Type B pancreatic cell (in vitro differentiated cells): Measurements from ENCODE around the gene HLF. TPM values are rescaled to one million over a fixed set of nuclear protein-coding genes. Genes with fewer than 3 reads are reported as not detected.

Experiments
- DNase-seq: peaks from one replicate; pipeline ENCODE4 v3.0.0; 2021; ENCODE audit warnings: mixed read lengths; ENCODE audit not compliant: unreplicated experiment; ENCODE audit errors: extremely low spot score
- H3K27ac Mint-ChIP-seq: 2 replicates; pipeline ENCODE4 v1.8.0; 2021; ENCODE audit warnings: mild to moderate bottlenecking, mixed read lengths
- H3K27me3 Mint-ChIP-seq: 2 replicates; pipeline ENCODE4 v1.8.0; 2021; ENCODE audit warnings: mixed read lengths
- H3K36me3 Mint-ChIP-seq: 2 replicates; pipeline ENCODE4 v1.8.0; 2021; ENCODE audit warnings: mixed read lengths
- H3K4me1 Mint-ChIP-seq: one replicate; pipeline ENCODE4 v1.8.0; 2021; ENCODE audit warnings: mixed read lengths; ENCODE audit not compliant: unreplicated experiment
- H3K4me3 Mint-ChIP-seq: 2 replicates; pipeline ENCODE4 v1.8.0; 2021; ENCODE audit warnings: mild to moderate bottlenecking, mixed read lengths
- H3K9me3 Mint-ChIP-seq: 2 replicates; pipeline ENCODE4 v1.8.0; 2021; ENCODE audit warnings: mixed read lengths
- total RNA-seq: library from RNA; stranded (reverse); gene quantifications from 2 replicates; pipeline ENCODE4 v1.2.1, GENCODE V29; 2021; ENCODE audit warnings: low replicate concordance
- TF ChIP-seq, protein P1 (sequence below): fragments of 200-600 bp; sonication (generic); conservative IDR thresholded peaks from 2 replicates; pipeline ENCODE4 v1.5.0; 2021; ENCODE audit warnings: antibody characterized with exemption, mild to moderate bottlenecking

Gene HLF
- total RNA-seq, 1 donor from 2014 or later: 2.6 TPM

DNA sequence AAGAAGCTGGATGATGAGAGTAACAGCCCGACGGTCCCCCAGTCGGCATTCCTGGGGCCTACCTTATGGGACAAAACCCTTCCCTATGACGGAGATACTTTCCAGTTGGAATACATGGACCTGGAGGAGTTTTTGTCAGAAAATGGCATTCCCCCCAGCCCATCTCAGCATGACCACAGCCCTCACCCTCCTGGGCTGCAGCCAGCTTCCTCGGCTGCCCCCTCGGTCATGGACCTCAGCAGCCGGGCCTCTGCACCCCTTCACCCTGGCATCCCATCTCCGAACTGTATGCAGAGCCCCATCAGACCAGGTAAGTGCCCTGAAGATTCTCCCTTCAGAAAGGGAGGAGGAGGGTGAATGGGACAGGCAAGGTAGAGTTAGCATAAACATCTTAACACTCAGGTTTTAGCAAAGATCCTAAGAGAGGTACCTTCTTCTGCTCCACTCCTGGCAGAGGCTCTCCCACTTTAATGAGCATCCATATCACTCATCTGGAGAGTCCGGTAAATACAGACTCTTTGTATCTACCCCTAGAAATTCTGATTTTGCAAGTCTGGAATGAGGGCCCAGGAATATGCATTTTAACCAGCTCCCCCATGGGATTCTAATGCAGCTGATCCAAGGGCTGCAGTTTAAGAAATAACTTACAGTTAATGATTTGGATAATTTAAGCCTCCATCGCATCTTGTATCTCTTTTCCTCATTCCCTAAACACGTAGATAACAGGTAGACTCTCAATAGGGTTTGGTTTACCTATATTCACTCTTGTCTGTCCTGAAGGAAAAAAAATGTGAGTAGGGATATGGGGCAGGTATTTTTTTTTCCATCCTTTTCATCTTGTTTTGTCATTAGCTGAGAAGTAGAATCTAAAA is 3.3 kb downstream of the HLF start:
- H3K36me3 Mint-ChIP-seq: no peaks in the 10 kb centered on the region
- H3K4me1 Mint-ChIP-seq: peaks cover 6% of the 10 kb centered on the region
- TF ChIP-seq, protein P1, sequence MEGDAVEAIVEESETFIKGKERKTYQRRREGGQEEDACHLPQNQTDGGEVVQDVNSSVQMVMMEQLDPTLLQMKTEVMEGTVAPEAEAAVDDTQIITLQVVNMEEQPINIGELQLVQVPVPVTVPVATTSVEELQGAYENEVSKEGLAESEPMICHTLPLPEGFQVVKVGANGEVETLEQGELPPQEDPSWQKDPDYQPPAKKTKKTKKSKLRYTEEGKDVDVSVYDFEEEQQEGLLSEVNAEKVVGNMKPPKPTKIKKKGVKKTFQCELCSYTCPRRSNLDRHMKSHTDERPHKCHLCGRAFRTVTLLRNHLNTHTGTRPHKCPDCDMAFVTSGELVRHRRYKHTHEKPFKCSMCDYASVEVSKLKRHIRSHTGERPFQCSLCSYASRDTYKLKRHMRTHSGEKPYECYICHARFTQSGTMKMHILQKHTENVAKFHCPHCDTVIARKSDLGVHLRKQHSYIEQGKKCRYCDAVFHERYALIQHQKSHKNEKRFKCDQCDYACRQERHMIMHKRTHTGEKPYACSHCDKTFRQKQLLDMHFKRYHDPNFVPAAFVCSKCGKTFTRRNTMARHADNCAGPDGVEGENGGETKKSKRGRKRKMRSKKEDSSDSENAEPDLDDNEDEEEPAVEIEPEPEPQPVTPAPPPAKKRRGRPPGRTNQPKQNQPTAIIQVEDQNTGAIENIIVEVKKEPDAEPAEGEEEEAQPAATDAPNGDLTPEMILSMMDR: no peak
- H3K9me3 Mint-ChIP-seq: no peaks in the 10 kb centered on the region
- H3K27ac Mint-ChIP-seq: no peak overlapping the region
- no peak for DNase-seq
- H3K27me3 Mint-ChIP-seq: peaks cover 70% of the 10 kb centered on the region
- H3K4me3 Mint-ChIP-seq: peak overlapping the region; percentile 16

DNA sequence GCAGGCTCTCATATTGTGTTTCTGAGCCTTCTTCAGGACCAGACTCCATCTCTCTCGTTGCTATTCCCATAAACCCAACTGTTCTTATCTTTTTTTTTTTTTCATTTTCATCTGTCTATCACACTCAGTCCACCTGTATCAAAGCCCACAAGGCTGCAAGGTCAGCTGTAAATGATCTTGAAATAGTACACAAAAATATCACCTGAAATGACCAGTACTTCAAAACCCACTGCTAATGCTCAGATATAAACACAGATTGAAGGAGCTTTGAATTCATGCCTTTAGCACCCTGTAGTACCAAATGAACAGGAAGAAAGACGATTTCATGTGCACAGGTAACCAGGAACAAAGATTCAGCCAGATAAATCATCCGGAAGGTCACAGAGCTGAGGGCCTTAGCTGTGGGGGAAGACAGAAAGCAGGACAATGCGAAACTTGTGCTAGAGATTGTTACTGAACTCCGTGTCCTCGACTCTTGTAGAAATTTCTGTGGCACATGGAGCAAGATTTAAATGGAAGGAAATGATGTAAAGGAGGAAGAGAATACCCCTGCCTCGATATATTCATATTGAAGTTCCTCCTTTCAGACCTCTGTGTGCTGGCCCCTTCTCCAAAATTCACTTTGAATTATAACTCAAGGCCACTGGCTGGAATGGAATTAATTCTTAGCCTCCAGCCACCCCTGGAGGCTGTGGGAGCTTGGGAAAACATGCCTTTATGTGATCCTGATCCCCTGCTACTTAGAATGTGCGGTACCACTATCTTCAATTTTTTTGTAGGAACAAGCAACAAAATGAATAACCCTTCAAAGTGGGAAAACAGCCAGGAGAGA is 4.1 kb downstream of the HLF start:
- no peak for DNase-seq
- Mint-ChIP-seq H3K4me3 (peak overlapping the region; percentile 16), H3K27me3 (peaks cover 62% of the 10 kb centered on the region), H3K9me3 (no peaks in the 10 kb centered on the region), H3K27ac (no peak overlapping the region), H3K4me1 (peaks cover 9% of the 10 kb centered on the region), H3K36me3 (no peaks in the 10 kb centered on the region)
- TF ChIP-seq, protein P1: no peak

DNA sequence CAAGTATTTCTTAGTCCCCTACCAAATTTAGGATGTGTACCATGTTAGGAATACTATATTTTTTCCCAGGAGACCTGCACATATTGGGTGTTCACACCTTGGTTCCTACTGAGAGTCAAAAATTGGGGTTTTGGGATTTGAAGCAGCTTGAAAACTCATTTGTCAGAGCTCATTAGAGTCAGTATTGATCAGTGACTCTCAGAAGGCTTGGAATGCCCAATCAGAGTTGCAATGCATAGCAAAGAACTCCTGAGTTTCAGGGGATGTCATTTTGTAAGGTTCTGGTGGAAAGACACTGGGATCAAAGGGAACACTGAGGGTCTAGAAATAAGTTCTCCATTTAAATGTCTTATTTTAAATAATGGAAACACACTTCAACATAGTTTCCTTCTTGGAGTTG is 5.1 kb downstream of the HLF start:
- Mint-ChIP-seq H3K4me3 (no peak overlapping the region), H3K4me1 (peaks cover 7% of the 10 kb centered on the region), H3K27ac (no peak overlapping the region), H3K27me3 (peaks cover 53% of the 10 kb centered on the region), H3K9me3 (no peaks in the 10 kb centered on the region), H3K36me3 (no peaks in the 10 kb centered on the region)
- DNase-seq: no peak
- TF ChIP-seq, protein P1: no peak

DNA sequence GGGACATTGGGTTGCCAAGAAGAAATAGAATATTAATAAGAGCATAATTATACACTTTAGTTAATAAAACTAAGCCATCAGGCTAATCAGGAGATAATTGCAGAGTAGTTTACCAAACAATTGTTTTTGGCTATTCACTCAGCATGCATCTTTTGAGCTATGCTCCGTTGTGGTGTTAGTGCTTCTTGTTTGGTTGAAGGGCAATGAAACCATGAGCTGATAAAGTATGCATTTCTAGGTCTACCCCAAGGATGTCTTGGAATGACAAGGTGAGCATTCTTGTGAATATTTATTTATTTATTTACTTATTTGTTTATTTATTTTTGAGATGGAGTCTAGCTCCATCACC is 6.4 kb downstream of the HLF start:
- Mint-ChIP-seq H3K27me3 (peaks cover 46% of the 10 kb centered on the region), H3K4me3 (no peak overlapping the region), H3K4me1 (peaks cover 7% of the 10 kb centered on the region), H3K36me3 (no peaks in the 10 kb centered on the region), H3K27ac (no peak overlapping the region), H3K9me3 (no peaks in the 10 kb centered on the region)
- TF ChIP-seq, protein P1: no peak
- DNase-seq: no peak

DNA sequence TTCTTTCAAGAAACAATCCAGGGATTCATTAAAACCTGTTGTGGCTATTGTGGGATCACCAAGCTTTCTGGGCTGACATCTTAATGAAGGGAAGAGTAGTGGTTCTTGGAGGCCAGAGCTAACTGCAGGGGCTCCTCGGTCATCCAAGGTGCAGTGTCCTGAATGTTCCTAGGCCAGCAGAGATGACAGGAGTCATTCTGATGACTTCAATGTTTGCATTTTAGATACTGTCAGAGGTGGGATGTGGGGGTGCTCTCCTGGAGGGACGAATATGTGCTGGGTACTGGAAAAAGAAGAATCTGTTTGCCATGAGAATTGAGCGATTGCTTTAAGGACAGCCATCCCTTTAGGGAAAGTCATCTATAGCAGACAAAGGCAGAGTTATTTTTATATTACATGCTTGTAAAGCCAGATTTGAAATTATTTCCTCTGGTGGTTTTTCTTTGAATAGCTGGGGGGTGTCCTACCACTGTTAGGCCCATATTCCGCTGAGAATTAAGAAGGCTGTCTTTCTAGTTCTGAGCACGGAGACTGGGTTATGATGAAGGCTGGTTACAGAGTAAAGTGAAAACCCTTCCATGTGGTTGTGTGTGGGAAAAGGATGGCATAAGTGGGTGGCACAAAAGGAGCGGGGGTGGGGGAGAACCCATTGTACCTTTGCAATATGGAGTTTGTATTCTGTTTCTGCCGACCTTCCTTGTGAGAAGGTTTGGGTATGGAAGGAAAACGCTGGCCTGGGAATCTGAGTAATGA is 7.4 kb downstream of the HLF start:
- Mint-ChIP-seq H3K36me3 (no peaks in the 10 kb centered on the region), H3K4me1 (peaks cover 12% of the 10 kb centered on the region), H3K27ac (no peak overlapping the region), H3K27me3 (peaks cover 37% of the 10 kb centered on the region), H3K9me3 (no peaks in the 10 kb centered on the region), H3K4me3 (no peak overlapping the region)
- TF ChIP-seq, protein P1: no peak
- no peak for DNase-seq
